Gastroesophageal sphincter (tissue), 4 donors: ENCODE data around the gene RBM33. TPM values are rescaled to one million over a fixed set of nuclear protein-coding genes. Genes with fewer than 3 reads are reported as not detected.

Source experiments
- ATAC-seq: fragments of 150-250 bp; one replicate; pipeline ENCODE4 v1.9.1; 2016; ENCODE audit warnings: mild to moderate bottlenecking, moderate library complexity
- H3K27ac ChIP-seq, 4 donors: fragments of 200-600 bp; sonication (generic) in 3 of 4; 1 replicate in 3 of 4; 2 replicates in 1 of 4; pipeline ENCODE4 v1.5.1; 2016 to 2019
- H3K27me3 ChIP-seq: fragments of 200-600 bp; sonication (generic); one replicate; pipeline ENCODE4 v1.5.1; 2019
- H3K36me3 ChIP-seq, 2 donors: fragments of 200-600 bp; sonication (generic); one replicate each; pipeline ENCODE4 v1.5.1; 2019; ENCODE audit warnings: control low read depth in 1 of 2
- H3K4me1 ChIP-seq, 3 donors: fragments of 200-600 bp; sonication (generic); 1 replicate in 2 of 3; 2 replicates in 1 of 3; pipeline ENCODE4 v1.5.1; 2016 to 2019; ENCODE audit warnings: control low read depth in 2 of 3
- H3K4me3 ChIP-seq, 2 donors: fragments of 200-600 bp; sonication (generic); one replicate each; pipeline ENCODE4 v1.5.1; 2019; ENCODE audit warnings: mild to moderate bottlenecking in 1 of 2, moderate library complexity in 1 of 2
- H3K9me3 ChIP-seq, 3 donors: fragments of 200-600 bp; sonication (generic); one replicate each; pipeline ENCODE4 v1.5.1; 2017 to 2019; ENCODE audit warnings: control low read depth in 2 of 3
- EP300 ChIP-seq: sonication (generic); formaldehyde crosslinking; IDR thresholded peaks from one replicate; pipeline ENCODE4 v1.6.1; 2017; ENCODE audit warnings: antibody characterized with exemption, mild to moderate bottlenecking
- POLR2A ChIP-seq, 2 donors: fragments of 450-650 bp; IDR thresholded peaks; one replicate each; pipeline ENCODE4 v1.6.1; 2017; ENCODE audit warnings: antibody characterized with exemption in 2 of 2, mild to moderate bottlenecking in 2 of 2, moderate library complexity in 1 of 2
- POLR2AphosphoS5 ChIP-seq: sonication (generic); formaldehyde crosslinking; IDR thresholded peaks from one replicate; pipeline ENCODE4 v1.6.1; 2017; ENCODE audit warnings: antibody characterized with exemption
- WGBS, 2 donors: methylation state at CpG; one replicate each; pipeline ENCODE4 v1.1.5; 2018; ENCODE audit warnings: low coverage in 1 of 2; 5-methylcytosine and 5-hydroxymethylcytosine counted together
- total RNA-seq, 4 donors: library from RNA; depleted of rRNA; stranded (reverse); fragments of >200 nt; gene quantifications; one replicate each; pipeline ENCODE4 v1.1.0, GENCODE V29; 2016
- TF ChIP-seq, protein P1 (sequence below), 4 experiments: fragments of 200-600 bp in 2 of 4; fragments of 450-650 bp in 2 of 4; sonication (generic) in 1 of 4; IDR thresholded peaks; one replicate each; pipeline ENCODE4 v1.5.1; 2017 to 2019; ENCODE audit warnings: antibody characterized with exemption in 4 of 4, mild to moderate bottlenecking in 2 of 4, moderate library complexity in 2 of 4

The RBM33 gene
- total RNA-seq, 4 donors from 2014 or later, result 25.2 to 67.4 (median 37.6) TPM

DNA sequence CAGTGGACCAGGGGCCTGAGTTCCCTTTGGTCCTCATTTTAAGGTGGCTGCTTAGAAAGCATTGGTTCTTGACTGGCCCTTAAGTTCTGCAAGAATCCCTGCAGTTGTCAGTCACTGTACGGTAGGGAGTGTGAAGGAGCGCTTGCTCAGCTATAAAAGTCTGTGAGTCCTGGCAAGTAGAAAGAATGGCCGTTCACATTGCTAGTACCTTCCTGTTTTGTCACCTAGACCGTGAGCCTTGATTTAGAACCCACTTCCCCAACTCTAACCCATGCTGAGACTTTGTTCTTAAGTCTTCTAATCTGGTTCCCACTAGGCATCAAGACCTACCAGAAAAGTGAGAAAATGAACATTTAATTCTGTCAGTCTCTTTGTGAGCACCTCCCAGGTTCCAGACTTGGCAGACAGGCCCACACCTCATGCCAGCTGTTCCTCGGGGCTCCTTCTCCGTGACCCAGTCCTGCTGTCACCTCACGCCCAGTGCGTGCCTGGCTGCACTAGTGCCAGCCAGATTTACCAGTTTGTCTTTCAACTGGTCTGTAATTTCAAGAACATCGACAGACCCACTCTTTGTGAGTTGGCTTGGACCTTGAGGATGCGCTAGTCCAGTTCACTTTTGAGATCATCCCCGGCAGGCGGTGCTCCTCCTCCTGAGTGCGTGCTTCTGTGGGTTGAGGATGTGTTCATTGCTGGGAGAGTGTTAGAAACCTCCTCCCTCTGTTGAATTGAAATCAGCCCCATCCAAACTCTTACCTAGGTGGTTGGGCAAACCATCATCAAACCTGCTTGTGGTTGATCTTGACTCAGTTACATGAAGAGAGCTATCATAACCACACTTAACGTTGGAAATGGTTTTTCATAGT is 89.4 kb downstream of the RBM33 start:
- TF ChIP-seq, protein P1, sequence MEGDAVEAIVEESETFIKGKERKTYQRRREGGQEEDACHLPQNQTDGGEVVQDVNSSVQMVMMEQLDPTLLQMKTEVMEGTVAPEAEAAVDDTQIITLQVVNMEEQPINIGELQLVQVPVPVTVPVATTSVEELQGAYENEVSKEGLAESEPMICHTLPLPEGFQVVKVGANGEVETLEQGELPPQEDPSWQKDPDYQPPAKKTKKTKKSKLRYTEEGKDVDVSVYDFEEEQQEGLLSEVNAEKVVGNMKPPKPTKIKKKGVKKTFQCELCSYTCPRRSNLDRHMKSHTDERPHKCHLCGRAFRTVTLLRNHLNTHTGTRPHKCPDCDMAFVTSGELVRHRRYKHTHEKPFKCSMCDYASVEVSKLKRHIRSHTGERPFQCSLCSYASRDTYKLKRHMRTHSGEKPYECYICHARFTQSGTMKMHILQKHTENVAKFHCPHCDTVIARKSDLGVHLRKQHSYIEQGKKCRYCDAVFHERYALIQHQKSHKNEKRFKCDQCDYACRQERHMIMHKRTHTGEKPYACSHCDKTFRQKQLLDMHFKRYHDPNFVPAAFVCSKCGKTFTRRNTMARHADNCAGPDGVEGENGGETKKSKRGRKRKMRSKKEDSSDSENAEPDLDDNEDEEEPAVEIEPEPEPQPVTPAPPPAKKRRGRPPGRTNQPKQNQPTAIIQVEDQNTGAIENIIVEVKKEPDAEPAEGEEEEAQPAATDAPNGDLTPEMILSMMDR (IDR thresholded peaks at IDR 0.05), result no peak
- TF ChIP-seq EP300, result no peak
- TF ChIP-seq POLR2AphosphoS5, result no peak
- TF ChIP-seq POLR2A (IDR thresholded peaks at IDR 0.05), result no peak
- Histone ChIP-seq H3K27me3 (no peaks in the 10 kb centered on the region), H3K4me1 (peaks cover 0 to 50% (median 0%) of the 10 kb centered on the region in 3 donors), H3K4me3 (no peak overlapping the region), H3K36me3 (peaks cover 0 to 23% of the 10 kb centered on the region in 2 donors), H3K27ac (no peak overlapping the region), H3K9me3 (no peaks in the 10 kb centered on the region)
- WGBS, 2 donors, result 78 to 82% methylated on average over 13 to 14 of the region's 14 CpGs
- no peak for ATAC-seq

DNA sequence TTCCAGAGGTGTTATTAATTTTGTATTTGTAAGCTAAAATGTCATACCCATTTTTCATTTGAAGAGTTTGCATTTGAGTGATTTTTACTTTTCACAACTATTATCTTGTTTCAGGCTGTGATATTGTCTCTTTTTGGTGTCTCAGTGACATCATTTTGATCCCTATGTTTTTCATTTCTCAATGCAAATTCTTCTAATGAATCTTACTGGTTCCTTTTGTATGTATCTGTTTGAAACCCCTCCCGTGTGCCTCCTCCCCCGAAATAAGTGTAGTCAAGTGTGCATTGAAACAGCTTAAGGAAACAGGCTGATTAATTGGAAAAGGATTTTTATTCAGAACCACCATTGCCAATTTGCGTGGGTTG is 90.0 kb downstream of the RBM33 start:
- ATAC-seq, result no peak
- Histone ChIP-seq H3K4me1 (peaks cover 0 to 47% (median 0%) of the 10 kb centered on the region in 3 donors), H3K27ac (no peak overlapping the region), H3K9me3 (no peaks in the 10 kb centered on the region), H3K36me3 (peaks cover 0 to 24% of the 10 kb centered on the region in 2 donors), H3K27me3 (no peaks in the 10 kb centered on the region), H3K4me3 (no peak overlapping the region)
- no peak for TF ChIP-seq EP300
- TF ChIP-seq POLR2A (IDR thresholded peaks at IDR 0.05), result no peak
- TF ChIP-seq, protein P1 (IDR thresholded peaks at IDR 0.05), result no peak
- no peak for TF ChIP-seq POLR2AphosphoS5
- 62% methylated on average over 3 of the region's 3 CpGs; no CpG with 5 or more reads in 1 of the 2 donors for WGBS, 2 donors

DNA sequence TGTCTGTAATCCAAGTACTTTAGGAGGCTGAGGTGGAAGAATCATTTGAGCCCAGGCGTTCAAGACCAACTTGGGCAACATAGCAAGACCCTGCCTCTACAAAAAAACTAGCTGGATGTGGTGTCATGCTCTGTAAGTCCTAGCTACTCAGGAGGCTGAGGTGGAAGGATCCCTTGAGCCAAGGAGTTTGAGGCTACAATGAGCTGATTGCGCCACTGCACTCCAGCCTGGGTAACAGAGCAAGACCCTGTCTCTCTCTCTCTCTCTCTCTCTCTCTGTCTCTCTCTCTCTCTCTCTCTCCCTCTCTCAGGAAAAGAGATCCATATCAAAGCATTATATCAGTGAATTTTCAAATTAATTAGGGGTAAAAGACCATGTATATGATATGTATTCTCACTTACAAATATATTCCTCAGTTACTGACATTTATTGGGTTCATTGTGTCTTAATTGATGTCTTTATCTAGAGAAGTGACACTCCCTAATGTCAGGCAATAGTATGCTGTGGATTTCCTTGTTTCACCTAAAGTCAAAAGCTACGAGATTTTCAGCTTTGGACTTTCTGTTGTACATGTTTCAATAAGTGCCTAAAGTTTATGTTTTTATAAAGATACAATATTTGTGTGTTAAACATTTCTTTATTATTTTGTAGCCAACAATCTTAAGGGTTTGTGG is 91.1 kb downstream of the RBM33 start:
- H3K36me3 ChIP-seq, result peaks cover 0 to 36% of the 10 kb centered on the region in 2 donors
- no peak overlapping the region for H3K27ac ChIP-seq
- H3K4me3 ChIP-seq, result no peak overlapping the region
- H3K27me3 ChIP-seq, result no peaks in the 10 kb centered on the region
- ATAC-seq, result no peak
- no peak for TF ChIP-seq POLR2AphosphoS5
- TF ChIP-seq, protein P1 (IDR thresholded peaks at IDR 0.05), result no peak
- no peak for TF ChIP-seq EP300
- no peak for TF ChIP-seq POLR2A (IDR thresholded peaks at IDR 0.05)
- no peaks in the 10 kb centered on the region for H3K9me3 ChIP-seq
- H3K4me1 ChIP-seq, result peaks cover 0 to 35% (median 0%) of the 10 kb centered on the region in 3 donors
- WGBS, 2 donors, result 71 to 76% methylated on average over 2 to 3 of the region's 3 CpGs

DNA sequence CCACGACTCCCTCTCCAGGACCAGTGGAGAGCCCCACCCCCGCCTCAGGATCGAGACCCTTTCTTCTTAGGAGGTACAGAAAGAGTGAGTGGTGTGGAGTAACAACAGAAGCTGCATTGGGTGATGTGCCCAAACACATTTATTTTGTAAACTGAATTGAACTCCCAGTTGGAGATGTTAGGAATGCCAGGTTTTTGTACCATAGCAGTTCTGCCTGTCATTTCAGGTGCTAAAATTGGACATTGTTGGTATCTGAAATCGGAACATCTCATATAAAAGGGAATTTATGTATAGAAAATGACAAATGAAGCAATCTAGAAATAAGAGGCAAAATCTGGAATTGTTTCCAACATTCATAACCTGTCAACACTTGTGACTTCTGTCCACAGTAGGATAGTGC is 93.1 kb downstream of the RBM33 start:
- ATAC-seq, result no peak
- TF ChIP-seq, protein P1 (IDR thresholded peaks at IDR 0.05), result no peak
- TF ChIP-seq POLR2AphosphoS5 (no peak), POLR2A (IDR thresholded peaks at IDR 0.05) (no peak), EP300 (no peak)
- Histone ChIP-seq H3K4me1 (peaks cover 0 to 25% (median 0%) of the 10 kb centered on the region in 3 donors), H3K4me3 (no peak overlapping the region), H3K27me3 (no peaks in the 10 kb centered on the region), H3K9me3 (no peaks in the 10 kb centered on the region), H3K27ac (no peak overlapping the region), H3K36me3 (peaks cover 3 to 54% of the 10 kb centered on the region in 2 donors)
- 78 to 100% methylated on average over 1 of the region's 4 CpGs for WGBS, 2 donors
